Loucy (cell line): ENCODE measurements around the gene ADAT3.

Experiments
- H2AFZ ChIP-seq: fragments of 200-600 bp; sonication (generic); 2 replicates; pipeline ENCODE4 v1.6.0; 2016; ENCODE audit warnings: antibody characterized with exemption, mild to moderate bottlenecking, low read length, moderate library complexity
- H3F3A ChIP-seq: fragments of 200-600 bp; 2 replicates; pipeline ENCODE4 v1.6.0; 2016; ENCODE audit warnings: antibody characterized with exemption, low read depth, mild to moderate bottlenecking
- H3K27me3 ChIP-seq: fragments of 200-600 bp; sonication (generic); 2 replicates; pipeline ENCODE4 v1.6.1; 2014; ENCODE audit warnings: low read length, mild to moderate bottlenecking; ENCODE audit not compliant: insufficient read depth, poor library complexity, severe bottlenecking
- H3K36me3 ChIP-seq: fragments of 200-600 bp; sonication (generic); 2 replicates; pipeline ENCODE4 v1.6.1; 2016; ENCODE audit warnings: low read length; ENCODE audit not compliant: insufficient read depth
- H3K4me1 ChIP-seq: fragments of 200-600 bp; sonication (generic); 2 replicates; pipeline ENCODE4 v1.5.1; 2014; ENCODE audit warnings: low read length, mild to moderate bottlenecking; ENCODE audit not compliant: insufficient read depth, poor library complexity, severe bottlenecking
- H3K4me2 ChIP-seq: fragments of 200-600 bp; sonication (generic); 2 replicates; pipeline ENCODE4 v1.6.0; 2014; ENCODE audit warnings: antibody characterized with exemption, low read length, low read depth, mild to moderate bottlenecking; ENCODE audit not compliant: poor library complexity, severe bottlenecking
- H3K4me3 ChIP-seq: fragments of 200-600 bp; sonication (generic); 2 replicates; pipeline ENCODE4 v1.5.1; 2014; ENCODE audit warnings: low read length, mild to moderate bottlenecking, mixed read lengths; ENCODE audit not compliant: poor library complexity, severe bottlenecking
- H3K79me2 ChIP-seq: fragments of 200-600 bp; sonication (generic); 2 replicates; pipeline ENCODE4 v1.6.1; 2014; ENCODE audit warnings: low read length; ENCODE audit not compliant: insufficient read depth
- H3K9ac ChIP-seq: fragments of 200-600 bp; sonication (generic); 2 replicates; pipeline ENCODE4 v1.6.0; 2014; ENCODE audit warnings: mild to moderate bottlenecking, low read depth, low read length, moderate library complexity; ENCODE audit not compliant: poor library complexity, severe bottlenecking
- H3K9me2 ChIP-seq: fragments of 200-600 bp; sonication (generic); replicated peaks from 2 replicates; pipeline ENCODE4 v1.6.1; 2016; ENCODE audit warnings: low read depth, low read length, mixed read lengths
- H3K9me3 ChIP-seq: fragments of 200-600 bp; sonication (generic); 2 replicates; pipeline ENCODE4 v1.6.1; 2014; ENCODE audit warnings: mild to moderate bottlenecking, antibody characterized with exemption, low read length, low read depth; ENCODE audit not compliant: insufficient read depth
- H4K20me1 ChIP-seq: fragments of 200-600 bp; sonication (generic); 2 replicates; pipeline ENCODE4 v1.6.0; 2014; ENCODE audit warnings: antibody characterized with exemption, low read length, mild to moderate bottlenecking; ENCODE audit not compliant: insufficient read depth, poor library complexity, severe bottlenecking
- CTCF ChIP-seq: fragments of 200-600 bp; sonication (generic); conservative IDR thresholded peaks from 2 replicates; pipeline ENCODE4 v1.5.1; 2014; ENCODE audit warnings: mild to moderate bottlenecking, antibody characterized with exemption, low read length
- EZH2phosphoT487 ChIP-seq: fragments of 200-600 bp; IDR thresholded peaks from 2 replicates; pipeline ENCODE4 v1.6.1; 2018; ENCODE audit warnings: antibody characterized with exemption, mild to moderate bottlenecking, moderate library complexity, borderline replicate concordance

ADAT3 gene

DNA sequence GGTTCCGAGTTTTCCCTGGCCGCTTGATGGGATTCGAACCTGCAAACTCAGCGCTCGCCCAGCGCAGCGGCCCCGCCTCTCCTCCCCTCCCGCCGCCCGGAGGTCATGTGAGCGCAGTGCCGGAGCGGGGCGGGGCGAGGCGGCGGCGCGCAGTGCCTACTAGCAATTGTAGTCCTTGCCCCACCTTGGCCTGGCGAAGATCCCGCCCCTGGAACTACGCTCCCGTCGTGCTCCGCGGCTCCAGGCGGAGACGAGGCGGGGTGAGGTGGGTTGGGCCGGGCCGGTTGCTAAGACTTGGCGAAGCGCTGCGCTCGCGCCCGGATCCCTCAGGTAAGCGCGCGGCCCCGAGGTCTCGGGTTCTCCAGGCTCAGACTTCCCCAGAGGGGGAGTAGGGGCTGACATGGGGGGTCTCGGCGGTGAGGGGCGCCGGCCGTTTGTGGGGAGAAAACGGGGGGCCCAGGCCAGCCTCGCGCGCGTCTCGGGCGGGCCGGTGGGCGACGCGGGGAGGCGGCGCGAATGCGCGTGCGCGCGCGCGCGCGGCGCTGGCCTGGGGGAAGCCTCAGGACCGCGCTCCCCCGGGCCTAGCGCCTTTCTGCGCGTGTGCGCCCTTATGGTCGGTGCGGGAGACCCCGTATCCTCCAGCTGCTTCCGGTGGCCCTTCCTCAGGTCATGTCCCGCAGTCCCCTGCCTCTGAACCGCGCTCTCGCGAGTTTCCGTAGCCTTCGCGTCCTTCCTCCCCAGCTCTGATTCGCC, at the start of gene ADAT3, which contains the start of gene SCAMP4:
Gene ADAT3, plus strand, starts transcription at position 290 of the 753 bp plus-strand sequence. CDS start 6,649 bp downstream, outside the sequence.
Gene SCAMP4, plus strand, starts transcription at position 290 of the 753 bp plus-strand sequence. CDS start 9,621 bp downstream, outside the sequence.
- Histone ChIP-seq H2AFZ (peak within 1 kb of the TSS; percentile 92), H3K9me2 (no peaks in the 10 kb centered on the region), H3K27me3 (no peaks in the 10 kb centered on the region), H3K9ac (peak within 1 kb of the TSS; percentile 71), H3K4me1 (peaks cover 4% of the 10 kb centered on the region), H3K4me3 (peak within 1 kb of the TSS; percentile 93), H3K4me2 (peak within 1 kb of the TSS; percentile 84), H4K20me1 (peaks cover 10% of the 10 kb centered on the region), H3K9me3 (no peaks in the 10 kb centered on the region), H3K36me3 (no peaks in the 10 kb centered on the region), H3F3A (no peaks in the 10 kb centered on the region), H3K79me2 (peaks cover 43% of the 10 kb centered on the region)
- TF ChIP-seq EZH2phosphoT487 (no peak), CTCF (no peak)

DNA sequence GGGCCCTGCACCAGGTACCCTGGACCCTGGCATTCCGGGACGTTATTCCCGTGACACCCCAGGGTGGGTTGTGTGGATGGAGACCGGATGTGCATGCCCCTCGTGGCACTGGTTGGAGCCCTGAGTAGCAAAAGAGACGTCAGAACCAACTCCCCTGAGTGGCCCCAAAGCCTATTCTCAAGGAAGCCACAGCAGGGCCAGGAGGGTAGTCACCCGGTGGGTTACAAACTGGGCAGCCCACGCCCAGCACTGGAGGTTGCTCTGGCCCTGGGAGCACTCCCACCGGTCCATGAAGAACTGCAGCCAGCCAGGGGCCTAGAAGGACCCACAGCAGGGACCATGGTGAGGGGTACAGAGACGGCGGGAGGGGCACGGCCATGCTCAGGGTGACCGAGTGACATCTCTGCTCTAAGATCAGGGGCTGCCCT, 49.4 kb upstream of the ADAT3 start:
- H3K79me2 ChIP-seq, result peaks cover 74% of the 10 kb centered on the region
- no peaks in the 10 kb centered on the region for H3F3A ChIP-seq
- H3K9ac ChIP-seq, result peak overlapping the region; percentile 46
- no peaks in the 10 kb centered on the region for H3K36me3 ChIP-seq
- no peaks in the 10 kb centered on the region for H3K9me2 ChIP-seq
- H3K4me2 ChIP-seq, result peak overlapping the region; percentile 61
- peak overlapping the region; percentile 37 for H3K4me3 ChIP-seq
- H2AFZ ChIP-seq, result no peak overlapping the region
- no peaks in the 10 kb centered on the region for H3K9me3 ChIP-seq
- no peaks in the 10 kb centered on the region for H3K27me3 ChIP-seq
- TF ChIP-seq CTCF, result no peak
- TF ChIP-seq EZH2phosphoT487, result no peak
- H3K4me1 ChIP-seq, result peaks cover 32% of the 10 kb centered on the region
- H4K20me1 ChIP-seq, result peaks cover 50% of the 10 kb centered on the region

GRCh38 chr19:1856345-1856697, 48.9 kb upstream of the ADAT3 start:
- Histone ChIP-seq H3K4me1 (peaks cover 37% of the 10 kb centered on the region), H3K79me2 (peaks cover 79% of the 10 kb centered on the region), H3K36me3 (no peaks in the 10 kb centered on the region), H3K4me3 (no peak overlapping the region), H4K20me1 (peaks cover 55% of the 10 kb centered on the region), H3K9me2 (no peaks in the 10 kb centered on the region), H2AFZ (no peak overlapping the region), H3K9ac (no peak overlapping the region), H3K27me3 (no peaks in the 10 kb centered on the region), H3F3A (no peaks in the 10 kb centered on the region), H3K4me2 (no peak overlapping the region), H3K9me3 (no peaks in the 10 kb centered on the region)
- no peak for TF ChIP-seq CTCF
- no peak for TF ChIP-seq EZH2phosphoT487
